ENCODE data around the gene FAM174B. TPM values are rescaled to one million over a fixed set of nuclear protein-coding genes. Genes with fewer than 3 reads are reported as not detected.

FAM174B gene
- total and polyA plus RNA-seq, 4 donors, result 19.0 to 59.6 (median 42.3) TPM

DNA sequence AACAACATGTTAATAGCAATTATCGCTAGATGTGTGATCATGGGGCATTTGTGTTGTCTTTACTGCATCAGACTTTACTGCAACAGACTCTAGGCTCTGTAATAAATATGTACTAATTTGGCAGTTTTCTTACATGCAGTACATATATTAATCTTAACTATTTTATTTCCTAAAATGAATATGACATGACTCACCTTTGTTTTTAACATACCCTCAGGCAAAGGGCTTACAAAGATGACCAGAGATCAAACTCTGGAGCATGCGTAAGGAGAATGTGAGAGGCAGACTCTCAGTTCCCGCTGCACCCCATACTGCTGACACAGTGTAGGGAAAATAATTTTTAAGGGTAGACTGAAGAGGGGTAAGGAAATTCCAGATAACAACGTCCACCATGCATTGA, 7.2 kb upstream of the FAM174B start:
- DNase-seq, result no peak
- Histone ChIP-seq H3K9ac (ENCODE audit: insufficient read depth in 1 of 2, low read length in 2 of 2) (no peak overlapping the region), H3K4me1 (ENCODE audit: control insufficient read depth in 5 of 5, insufficient read depth in 5 of 5, low read length in 5 of 5) (peaks cover 3 to 34% (median 22%) of the 10 kb centered on the region in 5 donors), H3K27ac (ENCODE audit: low read depth in 1 of 2, low read length in 1 of 2) (no peak overlapping the region), H3K36me3 (ENCODE audit: control insufficient read depth in 4 of 4, insufficient read depth in 4 of 4, low read length in 4 of 4) (no peaks in the 10 kb centered on the region), H3K27me3 (ENCODE audit: control insufficient read depth in 3 of 3, insufficient read depth in 3 of 3, low read length in 2 of 3) (no peaks in the 10 kb centered on the region), H3K9me3 (ENCODE audit: control insufficient read depth in 4 of 4, insufficient read depth in 3 of 4, low read length in 3 of 4) (no peaks in the 10 kb centered on the region), H3K4me3 (no peak overlapping the region)
- no peak for TF ChIP-seq CTCF (IDR thresholded peaks at IDR 0.05; ENCODE audit: control extremely low read depth, extremely low read depth)
- 86 to 93% methylated on average over 4 of the region's 4 CpGs for WGBS, 2 donors
- no peak for ATAC-seq (ENCODE audit: insufficient read depth, low FRiP score)

- Histone ChIP-seq H3K4me3 (no peak overlapping the region), H3K4me1 (ENCODE audit: control insufficient read depth in 5 of 5, insufficient read depth in 5 of 5, low read length in 5 of 5) (peaks cover 3 to 26% (median 14%) of the 10 kb centered on the region in 5 donors), H3K36me3 (ENCODE audit: control insufficient read depth in 4 of 4, insufficient read depth in 4 of 4, low read length in 4 of 4) (no peaks in the 10 kb centered on the region), H3K9me3 (ENCODE audit: control insufficient read depth in 4 of 4, insufficient read depth in 3 of 4, low read length in 3 of 4) (no peaks in the 10 kb centered on the region), H3K27ac (ENCODE audit: low read depth in 1 of 2, low read length in 1 of 2) (no peak overlapping the region), H3K9ac (ENCODE audit: insufficient read depth in 1 of 2, low read length in 2 of 2) (no peak overlapping the region), H3K27me3 (ENCODE audit: control insufficient read depth in 3 of 3, insufficient read depth in 3 of 3, low read length in 2 of 3) (no peaks in the 10 kb centered on the region)
- ATAC-seq (ENCODE audit: insufficient read depth, low FRiP score), result no peak
- TF ChIP-seq CTCF (IDR thresholded peaks at IDR 0.05; ENCODE audit: control extremely low read depth, extremely low read depth), result no peak
- DNase-seq, result no peak
These were observed 6.4 kb upstream of the FAM174B start for GRCh38 chr15:92661956-92662355.

DNA sequence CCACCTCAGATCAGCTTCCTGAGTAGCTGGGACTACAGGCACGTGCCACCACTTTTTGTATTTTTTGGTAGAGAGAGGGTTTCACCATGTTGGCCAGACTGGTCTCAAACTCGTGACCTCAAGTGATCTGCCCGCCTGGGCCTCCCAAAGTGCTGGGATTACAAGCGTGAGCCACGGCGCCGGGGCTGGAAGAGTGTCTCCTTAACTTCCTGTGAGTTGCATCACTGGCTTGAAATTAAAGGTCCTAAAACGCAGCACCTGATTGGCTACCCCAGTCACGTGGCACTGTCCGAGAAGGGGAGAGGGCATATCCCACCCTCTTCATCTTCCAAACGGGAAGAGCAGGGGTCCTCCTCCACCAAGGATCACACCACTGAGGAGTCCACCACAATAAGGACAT, 5.5 kb upstream of the FAM174B start:
- peaks cover 4 to 20% (median 6%) of the 10 kb centered on the region in 5 donors for H3K4me1 ChIP-seq (ENCODE audit: control insufficient read depth in 5 of 5, insufficient read depth in 5 of 5, low read length in 5 of 5)
- no peak for TF ChIP-seq CTCF (IDR thresholded peaks at IDR 0.05; ENCODE audit: control extremely low read depth, extremely low read depth)
- ATAC-seq (ENCODE audit: insufficient read depth, low FRiP score) (no peak), DNase-seq (no peak)
- WGBS, 2 donors, result 88 to 91% methylated on average over 11 of the region's 11 CpGs
- H3K4me3 ChIP-seq, result no peak overlapping the region
- H3K27ac ChIP-seq (ENCODE audit: low read depth in 1 of 2, low read length in 1 of 2), result no peak overlapping the region
- H3K9me3 ChIP-seq (ENCODE audit: control insufficient read depth in 4 of 4, insufficient read depth in 3 of 4, low read length in 3 of 4), result no peaks in the 10 kb centered on the region
- no peaks in the 10 kb centered on the region for H3K27me3 ChIP-seq (ENCODE audit: control insufficient read depth in 3 of 3, insufficient read depth in 3 of 3, low read length in 2 of 3)
- H3K36me3 ChIP-seq (ENCODE audit: control insufficient read depth in 4 of 4, insufficient read depth in 4 of 4, low read length in 4 of 4), result no peaks in the 10 kb centered on the region
- no peak overlapping the region for H3K9ac ChIP-seq (ENCODE audit: insufficient read depth in 1 of 2, low read length in 2 of 2)

DNA sequence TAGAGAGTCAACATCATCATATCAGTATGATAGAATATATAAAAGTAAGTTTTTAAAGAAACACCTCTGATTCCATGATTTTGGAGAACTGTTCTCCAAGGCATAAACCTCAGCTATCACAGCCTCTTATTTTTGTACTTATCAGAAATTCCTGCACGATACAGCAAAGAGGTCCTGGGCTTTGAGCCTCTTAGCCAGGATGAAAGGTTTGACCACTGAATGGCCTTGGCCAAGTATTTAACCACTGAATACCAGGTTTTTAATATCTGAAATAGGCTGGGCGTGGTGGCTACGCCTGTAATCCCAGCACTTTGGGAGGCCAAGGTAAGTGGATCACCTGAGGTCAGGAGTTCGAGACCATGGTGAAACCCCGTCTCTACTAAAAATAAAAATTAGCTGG, 1.9 kb upstream of the FAM174B start:
- DNase-seq (no peak), ATAC-seq (ENCODE audit: insufficient read depth, low FRiP score) (no peak)
- Histone ChIP-seq H3K36me3 (ENCODE audit: control insufficient read depth in 4 of 4, insufficient read depth in 4 of 4, low read length in 4 of 4) (no peaks in the 10 kb centered on the region), H3K9me3 (ENCODE audit: control insufficient read depth in 4 of 4, insufficient read depth in 3 of 4, low read length in 3 of 4) (no peaks in the 10 kb centered on the region), H3K27me3 (ENCODE audit: control insufficient read depth in 3 of 3, insufficient read depth in 3 of 3, low read length in 2 of 3) (no peaks in the 10 kb centered on the region), H3K4me3 (no peak overlapping the region), H3K27ac (ENCODE audit: low read depth in 1 of 2, low read length in 1 of 2) (no peak overlapping the region), H3K9ac (ENCODE audit: insufficient read depth in 1 of 2, low read length in 2 of 2) (no peak overlapping the region), H3K4me1 (ENCODE audit: control insufficient read depth in 5 of 5, insufficient read depth in 5 of 5, low read length in 5 of 5) (peaks cover 0 to 31% (median 12%) of the 10 kb centered on the region in 5 donors)
- no peak for TF ChIP-seq CTCF (IDR thresholded peaks at IDR 0.05; ENCODE audit: control extremely low read depth, extremely low read depth)
- 77 to 94% methylated on average over 5 of the region's 5 CpGs for WGBS, 2 donors
